Epithelial cell of proximal tubule (primary cell): ENCODE data around the gene IRF6. TPM values are rescaled to one million over a fixed set of nuclear protein-coding genes. Genes with fewer than 3 reads are reported as not detected.
A peak's percentile ranks its signal among the peaks of the same experiment; 100 is the strongest.

Experiments used
- DNase-seq: peaks from one replicate; pipeline ENCODE4 v3.0.0-alpha.2; 2011; ENCODE audit warnings: low read depth
- H3K4me3 ChIP-seq: 2 replicates; pipeline ENCODE4 v1.5.1; 2011; ENCODE audit warnings: low read depth, mild to moderate bottlenecking, low read length
- CTCF ChIP-seq: conservative IDR thresholded peaks from 2 replicates; pipeline ENCODE4 v1.5.1; 2012; ENCODE audit warnings: low read depth, mild to moderate bottlenecking, low read length
- total RNA-seq: library from RNA; depleted of rRNA; stranded (reverse); fragments of >200 nt; gene quantifications from 2 replicates; pipeline ENCODE4 v1.2.3, GENCODE V29; 2015

IRF6 gene
- total RNA-seq, 1 donor from 2014 or later, result 43.8 TPM

- H3K4me3 ChIP-seq, result no peak overlapping the region
- TF ChIP-seq CTCF, result no peak
- no peak for DNase-seq
Observed at GRCh38 chr1:209835782-209836298, 29.9 kb upstream of the IRF6 start.

- no peak for DNase-seq
- no peak overlapping the region for H3K4me3 ChIP-seq
- TF ChIP-seq CTCF, result no peak
Observed at GRCh38 chr1:209831615-209832014, 25.7 kb upstream of the IRF6 start.

- no peak for DNase-seq
- TF ChIP-seq CTCF, result no peak
- no peak overlapping the region for H3K4me3 ChIP-seq
Observed at GRCh38 chr1:209830722-209831121, 24.8 kb upstream of the IRF6 start.

GRCh38 chr1:209829716-209830115 is 23.8 kb upstream of the IRF6 start:
- DNase-seq, result no peak
- no peak overlapping the region for H3K4me3 ChIP-seq
- TF ChIP-seq CTCF, result no peak

- peak; percentile 72 for TF ChIP-seq CTCF
- peak; percentile 79 for DNase-seq
- H3K4me3 ChIP-seq, result peak within 1 kb of the TSS; percentile 96
Observed at GRCh38 chr1:209827384-209828262, 21.7 kb upstream of the IRF6 start, which contains the start of gene UTP25. TSS of gene UTP25 (plus strand) at chr1:209827972. CDS start at chr1:209828064, 92 bp downstream.

GRCh38 chr1:209825591-209826434 is 19.9 kb upstream of the IRF6 start:
- TF ChIP-seq CTCF, result no peak

More at GRCh38 chr1:209825591-209826434, 19.9 kb upstream of the IRF6 start:
- no peak for DNase-seq
- no peak overlapping the region for H3K4me3 ChIP-seq
